ENCODE measurements around the gene SLC28A2.
"Not testable (repeated sequence)": the region's sequence is repeated elsewhere in the genome, so short reads cannot be mapped to it uniquely, and the experiment has no call there.

SLC28A2 gene

DNA sequence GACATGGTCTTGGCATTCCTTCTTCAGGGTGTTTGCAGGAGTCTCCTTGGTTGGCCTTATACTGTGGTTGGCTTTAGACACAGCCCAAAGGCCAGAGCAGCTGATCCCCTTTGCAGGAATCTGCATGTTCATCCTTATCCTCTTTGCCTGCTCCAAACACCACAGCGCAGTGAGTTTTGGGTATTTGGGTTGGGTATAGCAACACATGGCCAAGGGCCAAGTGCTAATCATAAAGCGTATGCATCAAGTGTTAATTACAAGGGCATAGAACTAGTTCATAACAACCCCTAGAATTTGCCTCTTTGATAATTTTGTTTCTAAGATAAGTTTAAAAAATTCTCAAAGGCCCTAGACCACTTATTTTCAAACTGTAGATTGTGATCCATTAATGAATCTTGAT, 11.8 kb downstream of the SLC28A2 start:
- DNase-seq (ENCODE audit: low spot score): no peak

DNA sequence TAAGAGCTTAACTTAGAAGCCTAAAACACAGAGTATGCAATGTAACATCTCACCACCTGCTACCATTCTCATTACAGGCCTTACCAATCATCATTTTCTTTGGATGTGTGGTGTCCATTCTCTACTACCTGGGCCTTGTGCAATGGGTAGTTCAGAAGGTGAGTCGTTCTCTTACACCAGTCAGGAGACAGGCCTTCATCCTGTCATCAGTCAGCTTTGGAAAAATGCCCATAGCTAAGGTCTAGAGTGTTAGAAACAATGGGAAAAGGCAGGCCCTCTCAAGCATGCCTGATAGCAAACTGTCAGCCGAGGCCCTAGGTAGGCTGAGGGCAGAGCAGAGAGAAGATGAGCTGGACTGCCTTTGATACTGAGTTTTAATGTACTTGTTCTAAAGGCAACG, 13.5 kb downstream of the SLC28A2 start:
- no peak for DNase-seq (ENCODE audit: low spot score)

DNA sequence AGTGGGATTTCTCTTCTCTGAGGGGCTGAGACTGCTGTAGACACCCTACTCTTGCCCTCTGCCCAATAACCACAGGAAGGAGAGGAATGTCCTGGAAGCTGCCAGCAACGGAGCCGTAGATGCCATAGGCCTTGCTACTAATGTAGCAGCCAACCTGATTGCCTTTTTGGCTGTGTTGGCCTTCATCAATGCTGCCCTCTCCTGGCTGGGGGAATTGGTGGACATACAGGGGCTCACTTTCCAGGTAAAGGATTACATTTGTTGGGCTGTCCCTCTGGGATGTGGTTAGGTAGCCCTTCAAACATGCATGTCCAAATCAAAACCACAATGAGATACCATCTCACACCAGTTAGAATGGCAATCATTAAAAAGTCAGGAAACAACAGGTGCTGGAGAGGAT, 16.1 kb downstream of the SLC28A2 start:
- DNase-seq (ENCODE audit: low spot score): no peak

DNA sequence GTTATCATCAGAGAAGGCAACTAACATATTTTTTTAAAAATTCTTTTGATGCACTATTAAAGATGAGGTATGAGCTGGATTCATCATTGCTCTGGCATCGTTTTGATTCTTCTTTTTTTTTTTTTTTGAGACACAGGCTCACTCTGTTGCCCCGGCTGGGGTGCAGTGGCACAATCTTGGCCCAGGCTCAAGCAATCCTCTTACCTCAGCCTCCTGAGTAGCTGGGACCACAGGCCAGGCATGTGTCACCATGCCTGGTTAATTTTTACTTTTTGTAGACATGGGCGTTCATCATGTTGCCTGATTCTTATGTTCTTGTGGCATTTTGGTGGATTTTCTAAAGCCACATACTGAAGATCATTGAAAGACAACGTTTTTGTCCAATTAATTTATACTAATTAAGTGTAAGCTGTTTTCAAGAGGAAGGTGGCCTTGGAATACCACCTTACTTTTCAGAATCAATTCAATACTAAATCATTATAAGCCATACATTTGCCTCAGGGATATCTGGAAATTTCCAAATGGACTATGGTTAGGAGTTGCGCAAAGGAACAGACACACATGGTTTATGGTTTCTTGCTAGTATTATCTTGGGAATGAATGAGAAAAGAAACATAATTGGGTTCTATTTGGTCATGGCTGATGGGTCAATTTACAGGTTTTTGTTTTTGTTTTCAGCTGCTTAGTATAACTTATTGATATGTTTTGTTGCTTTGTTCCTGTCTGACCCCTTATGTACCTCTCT, 22.8 kb downstream of the SLC28A2 start:
- DNase-seq (ENCODE audit: low spot score): no peak

- no peak for DNase-seq (ENCODE audit: low spot score)
Measured at GRCh38 chr15:45276831-45277230, 24.8 kb downstream of the SLC28A2 start.

- DNase-seq (ENCODE audit: low spot score): peak; percentile 98
Measured at GRCh38 chr15:45279024-45279698, 27.1 kb downstream of the SLC28A2 start.

GRCh38 chr15:45285413-45285812, 33.4 kb downstream of the SLC28A2 start:
- DNase-seq (ENCODE audit: low spot score): no peak

GRCh38 chr15:45287390-45287956, 35.4 kb downstream of the SLC28A2 start:
- DNase-seq (ENCODE audit: low spot score): no peak

DNA sequence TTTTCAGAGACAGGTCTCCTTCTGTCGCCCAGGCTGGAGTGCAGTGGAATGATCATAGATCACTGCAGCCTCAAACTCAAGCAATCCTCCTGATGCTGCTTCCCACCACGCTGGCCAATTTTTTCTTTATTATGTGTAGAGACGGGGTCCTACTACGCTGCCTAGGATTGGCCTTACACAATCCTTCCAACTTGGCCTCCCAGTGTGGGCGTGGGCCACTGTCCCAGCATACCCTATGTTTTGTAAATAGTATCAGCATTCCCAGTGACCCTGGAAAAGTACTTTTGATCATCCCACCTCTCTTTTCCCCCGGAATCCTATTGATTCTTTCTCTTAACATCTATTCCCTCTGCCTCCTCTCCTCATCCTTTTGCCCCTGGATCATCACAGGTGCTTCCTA, 36.9 kb downstream of the SLC28A2 start:
- no peak for DNase-seq (ENCODE audit: low spot score)

DNA sequence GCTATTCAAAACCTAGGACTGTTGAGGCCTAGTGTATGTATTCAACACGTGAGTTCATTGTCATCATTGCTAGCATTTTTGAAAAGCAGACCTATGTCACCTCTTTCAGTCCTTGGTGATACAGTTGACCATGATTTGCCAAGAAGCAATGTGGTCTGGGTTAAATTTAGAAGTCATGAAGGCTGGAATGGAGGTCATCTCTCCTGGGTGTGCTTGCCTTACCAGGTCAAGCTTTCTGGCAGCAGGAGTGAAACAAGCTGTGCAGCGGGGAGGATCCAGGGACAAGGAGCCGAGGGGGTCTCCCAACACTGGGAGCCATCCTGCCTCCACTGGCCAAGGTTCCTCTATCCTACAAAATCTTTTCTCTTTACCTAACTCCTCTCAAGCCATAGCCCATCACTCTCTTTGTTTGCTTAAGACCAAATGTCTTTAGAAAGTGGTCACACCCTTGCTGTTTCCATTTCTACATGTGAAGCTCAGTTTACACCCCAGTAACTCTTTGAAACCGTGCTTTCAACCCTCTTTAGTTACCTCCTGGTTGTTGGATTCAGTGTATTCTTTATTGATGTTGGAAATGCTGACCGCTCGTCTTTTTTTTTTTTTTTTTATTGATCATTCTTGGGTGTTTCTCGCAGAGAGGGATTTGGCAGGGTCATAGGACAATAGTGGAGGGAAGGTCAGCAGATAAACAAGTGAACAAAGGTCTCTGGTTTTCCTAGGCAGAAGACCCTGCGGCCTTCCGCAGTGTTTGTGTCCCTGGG, 40.0 kb downstream of the SLC28A2 start:
- no peak for DNase-seq (ENCODE audit: low spot score)

- not testable (repeated sequence) for DNase-seq (ENCODE audit: low spot score)
Measured at GRCh38 chr15:45293326-45293725, 41.3 kb downstream of the SLC28A2 start.

DNA sequence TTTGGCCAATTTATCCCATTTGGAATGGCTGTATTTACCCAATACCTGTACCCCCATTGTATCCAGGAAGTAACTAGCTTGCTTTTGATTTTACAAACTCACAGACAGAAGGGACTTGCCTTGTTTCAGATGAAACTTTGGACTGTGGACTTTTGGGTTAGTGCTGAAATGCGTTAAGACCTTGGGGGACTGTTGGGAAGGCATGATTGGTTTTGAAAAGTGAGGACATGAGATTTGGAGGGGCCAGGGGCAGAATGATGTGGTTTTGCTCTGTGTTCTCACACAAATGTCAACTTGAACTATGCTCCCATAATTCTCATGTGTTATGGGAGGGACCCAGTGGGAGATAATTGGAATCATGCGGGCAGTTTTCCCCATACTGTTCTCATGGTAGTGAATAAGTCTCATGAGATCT, 46.9 kb downstream of the SLC28A2 start:
- DNase-seq (ENCODE audit: low spot score): not testable (repeated sequence)

- no peak for DNase-seq (ENCODE audit: low spot score)
Measured at GRCh38 chr15:45304711-45305110, 52.7 kb downstream of the SLC28A2 start.

- no peak for DNase-seq (ENCODE audit: low spot score)
Measured at GRCh38 chr15:45306105-45306504, 54.1 kb downstream of the SLC28A2 start.

DNA sequence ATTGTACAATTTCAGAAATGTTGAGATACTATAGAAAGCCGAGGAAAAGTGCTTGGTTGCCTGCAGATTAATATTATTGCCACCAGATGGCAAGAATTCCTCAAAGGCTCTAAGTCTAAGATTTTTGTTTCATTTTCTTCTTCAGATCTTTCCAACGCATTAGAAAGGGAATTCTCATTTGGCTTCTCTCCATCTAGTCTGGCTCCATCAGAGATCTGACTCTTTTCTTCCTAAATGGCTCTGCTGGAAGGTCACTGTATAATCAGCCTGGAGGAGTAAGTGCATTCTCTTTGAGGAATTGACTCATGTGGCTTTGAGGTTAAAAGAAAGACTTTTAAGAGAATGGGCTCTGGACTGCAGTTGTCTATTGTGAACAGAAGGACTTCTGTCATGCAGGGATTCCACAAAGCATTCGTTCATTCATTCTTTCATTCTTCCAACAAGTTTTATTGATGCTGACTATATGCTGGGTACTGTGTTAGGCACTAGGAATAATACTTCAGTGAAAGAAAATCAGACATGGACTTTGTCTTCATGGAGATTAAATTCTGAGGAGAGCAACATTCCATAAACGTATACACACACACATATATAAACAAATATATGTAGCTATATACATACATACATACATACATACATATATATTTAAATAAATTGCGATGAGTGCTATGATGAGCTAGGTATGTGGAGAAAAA, 55.3 kb downstream of the SLC28A2 start:
- no peak for DNase-seq (ENCODE audit: low spot score)

GRCh38 chr15:45314117-45314516, 62.1 kb downstream of the SLC28A2 start:
- not testable (repeated sequence) for DNase-seq (ENCODE audit: low spot score)

DNA sequence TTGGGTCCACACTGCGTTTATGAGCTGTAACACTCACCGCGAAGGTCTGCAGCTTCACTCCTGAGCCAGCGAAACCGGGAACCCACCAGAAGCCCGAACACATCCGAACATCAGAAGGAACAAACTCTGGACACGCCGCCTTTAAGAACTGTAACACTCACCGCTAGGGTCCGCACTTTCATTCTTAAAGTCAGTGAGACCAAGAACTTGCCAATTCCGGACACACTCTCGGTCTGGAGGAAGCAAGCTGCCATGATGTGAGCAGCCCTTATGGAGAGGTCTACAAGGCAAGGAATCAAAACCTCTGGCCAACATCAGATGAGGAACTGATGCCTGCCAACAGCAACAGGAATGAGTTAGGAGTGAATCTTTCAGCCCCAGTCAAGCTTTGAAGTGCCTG, 62.9 kb downstream of the SLC28A2 start:
- DNase-seq (ENCODE audit: low spot score): no peak

- no peak for DNase-seq (ENCODE audit: low spot score)
Measured at GRCh38 chr15:45319472-45320214, 67.6 kb downstream of the SLC28A2 start.

DNA sequence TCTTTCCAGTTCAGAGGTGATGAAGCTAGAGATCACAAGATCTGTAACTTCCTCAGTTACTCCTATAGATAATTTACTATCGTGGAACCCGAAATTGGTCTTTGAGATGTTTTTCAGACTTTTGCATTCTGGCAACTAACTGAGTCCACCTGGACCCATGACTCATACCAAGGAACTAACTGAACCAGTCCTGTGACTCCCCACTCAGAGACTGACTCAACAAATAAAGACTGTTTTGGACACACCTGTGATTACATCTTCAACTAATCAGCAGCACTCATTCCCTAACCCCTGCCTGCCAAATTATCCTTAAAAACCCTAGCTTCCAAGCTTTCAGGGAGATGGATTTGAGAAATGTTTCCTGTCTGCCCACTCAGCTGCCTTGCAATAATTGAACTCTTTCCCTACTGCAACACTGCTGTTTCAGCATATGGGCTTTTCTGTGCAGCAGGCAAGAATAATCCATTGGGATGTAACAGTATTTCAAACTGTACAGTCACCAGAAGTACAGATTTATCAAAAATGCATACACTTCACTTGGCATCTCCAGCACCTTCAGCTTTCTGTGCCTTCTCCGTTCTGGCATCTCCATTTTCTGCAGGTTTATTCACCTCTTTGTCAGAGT, 68.7 kb downstream of the SLC28A2 start:
- no peak for DNase-seq (ENCODE audit: low spot score)

DNA sequence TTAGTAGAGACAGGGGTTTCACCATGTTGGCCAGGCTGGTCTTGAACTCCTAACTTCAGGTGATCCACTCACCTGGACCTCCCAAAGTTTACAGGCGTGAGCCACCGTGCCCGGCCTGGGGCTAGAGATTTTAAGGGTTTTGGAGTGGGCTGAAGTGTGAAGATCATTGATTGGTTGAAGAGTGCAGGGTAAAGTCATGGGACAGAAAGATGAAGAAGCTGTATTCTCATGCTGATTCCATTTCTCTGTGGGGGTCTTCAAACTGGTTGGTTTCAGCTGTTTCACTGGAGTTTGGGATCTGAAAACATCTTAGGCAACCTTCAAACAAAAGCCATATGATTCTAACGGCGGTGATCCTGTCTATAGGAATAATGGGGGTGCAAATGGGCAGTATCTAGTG, 74.2 kb downstream of the SLC28A2 start:
- no peak for DNase-seq (ENCODE audit: low spot score)

DNA sequence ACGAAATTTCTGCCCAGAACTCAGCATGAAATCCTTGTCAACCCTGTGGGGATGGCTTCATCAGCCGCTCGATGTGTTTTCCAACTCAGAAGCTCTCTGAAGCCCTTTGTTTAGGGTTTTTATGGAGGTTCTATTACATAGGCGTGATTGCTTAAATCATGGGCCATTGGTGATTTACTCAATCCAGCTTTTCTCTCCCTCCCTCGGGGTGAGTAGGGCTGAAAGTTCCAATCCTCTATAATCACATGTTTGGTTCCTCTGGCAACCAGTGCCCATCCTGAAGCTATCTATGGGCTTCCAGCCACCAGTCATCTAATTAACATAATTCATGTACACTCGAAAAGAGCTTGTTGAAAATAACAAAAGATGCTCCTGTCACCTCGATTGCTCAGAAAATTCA, 74.7 kb downstream of the SLC28A2 start:
- DNase-seq (ENCODE audit: low spot score): no peak

Measured in left forelimb (tissue), 1 donor.